Middle frontal gyrus (tissue), 1 donor: Measurements from ENCODE around the gene SH3PXD2A.

Experiments used
- DNase-seq: peaks from one replicate; pipeline ENCODE4 v3.0.0-alpha.2; 2015; ENCODE audit warnings: low spot score; ENCODE audit errors: extremely low spot score

The SH3PXD2A gene

DNA sequence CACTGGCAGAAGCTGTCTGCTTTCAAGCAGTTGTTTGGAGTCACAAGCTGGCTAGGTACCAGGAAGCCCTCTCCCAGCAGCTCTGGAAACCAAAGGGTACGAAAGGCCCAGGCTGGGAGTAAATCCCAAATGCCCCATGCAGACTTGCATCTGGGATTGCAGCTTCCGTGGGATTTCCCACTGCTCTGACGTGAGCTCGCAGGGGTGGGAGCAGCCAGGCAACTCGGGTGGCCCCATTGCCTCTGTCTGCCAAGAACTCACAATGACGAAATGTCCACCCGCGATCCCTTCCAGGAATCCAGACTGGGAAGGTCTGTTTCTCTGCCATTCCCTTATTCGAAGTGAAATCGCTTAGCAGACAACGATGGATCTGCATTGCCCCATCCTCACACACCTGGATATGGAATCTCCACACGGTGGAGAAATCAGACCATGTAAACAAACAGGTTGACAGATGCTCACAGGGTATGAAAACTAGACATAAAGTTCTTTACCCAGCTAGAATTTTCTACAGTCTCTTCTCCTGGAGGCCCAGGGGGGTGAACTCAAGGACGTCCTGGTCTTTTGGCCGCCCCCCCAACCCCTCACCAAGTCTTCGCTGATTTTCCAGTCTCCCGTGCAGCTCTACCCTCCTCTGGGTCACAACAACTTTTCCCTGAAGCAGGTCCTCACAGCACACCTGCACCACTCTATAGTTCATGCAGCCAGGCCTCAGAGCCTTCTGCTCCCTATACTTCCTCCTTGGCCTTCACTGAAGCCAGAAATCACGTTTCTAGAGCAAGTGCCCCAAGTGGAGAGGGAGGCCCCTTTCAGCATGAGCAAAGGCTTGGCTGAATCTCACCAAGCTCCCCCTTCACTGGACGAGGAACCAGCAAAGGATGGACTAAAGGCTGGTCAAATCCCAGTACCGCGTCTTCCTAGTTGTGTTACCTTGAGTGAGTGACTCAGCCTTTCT lies 20.0 kb downstream of the SH3PXD2A start:
- DNase-seq: no peak

DNA sequence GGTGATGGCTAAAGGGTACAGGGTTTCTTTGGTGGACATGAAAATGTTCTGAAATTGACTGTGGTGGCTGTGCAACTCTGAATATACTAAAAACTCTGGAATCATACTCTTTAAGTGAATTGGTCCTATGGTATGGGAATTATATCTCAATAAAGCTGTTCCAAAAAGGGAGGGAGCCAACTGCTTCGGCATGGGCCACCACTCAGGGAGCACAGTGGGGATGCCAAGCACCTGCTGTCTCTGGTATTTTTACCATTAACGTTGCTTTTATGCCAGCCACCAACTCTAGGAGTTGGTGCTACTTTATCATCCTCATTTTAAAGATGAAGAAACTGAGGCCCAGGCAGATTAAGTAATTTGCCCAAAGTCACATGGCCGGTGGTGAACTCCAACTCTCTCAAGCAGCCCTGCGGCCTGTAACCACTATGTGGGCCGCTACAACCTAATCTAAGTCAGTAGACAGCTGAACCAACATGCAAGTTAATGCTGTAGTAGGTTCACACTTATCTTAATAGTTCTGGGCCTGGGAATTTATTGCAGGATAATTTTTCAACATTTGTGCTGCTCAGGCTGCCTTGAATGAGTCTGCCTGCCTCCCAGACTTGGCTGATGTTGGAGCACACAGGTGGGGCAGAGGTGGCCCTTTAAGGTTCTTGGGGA lies 20.8 kb downstream of the SH3PXD2A start:
- DNase-seq: no peak

DNA sequence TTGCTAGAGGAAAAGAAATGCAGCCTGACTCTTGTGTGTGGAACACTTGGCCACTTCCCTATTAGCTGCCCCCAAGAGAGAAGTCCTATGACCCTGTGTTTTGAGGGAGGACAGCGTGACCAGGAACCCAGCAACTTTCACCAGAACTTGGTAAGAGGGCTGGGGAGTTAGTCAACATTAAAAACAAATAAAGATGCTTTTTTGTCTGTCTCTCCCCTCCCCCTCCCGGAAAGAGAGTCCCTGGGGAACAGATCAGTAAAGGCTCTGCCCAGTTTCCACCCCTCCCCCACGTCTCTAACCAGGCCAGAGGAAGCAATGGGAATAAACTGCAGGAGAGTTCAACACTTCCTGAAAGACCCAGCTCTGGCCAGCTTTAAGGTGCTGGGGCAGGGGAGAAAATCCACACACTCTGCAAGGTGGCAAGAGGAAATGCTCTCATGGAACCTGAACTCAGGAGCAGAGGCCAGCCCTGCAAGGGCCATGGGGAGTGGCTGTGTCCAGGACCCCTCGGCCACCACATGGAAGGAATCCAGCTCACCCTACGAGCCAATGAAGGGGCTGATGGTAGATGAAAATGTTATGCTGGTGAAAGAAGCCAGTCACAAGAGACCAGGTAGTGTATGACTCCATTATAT lies 21.5 kb downstream of the SH3PXD2A start:
- DNase-seq: no peak

DNA sequence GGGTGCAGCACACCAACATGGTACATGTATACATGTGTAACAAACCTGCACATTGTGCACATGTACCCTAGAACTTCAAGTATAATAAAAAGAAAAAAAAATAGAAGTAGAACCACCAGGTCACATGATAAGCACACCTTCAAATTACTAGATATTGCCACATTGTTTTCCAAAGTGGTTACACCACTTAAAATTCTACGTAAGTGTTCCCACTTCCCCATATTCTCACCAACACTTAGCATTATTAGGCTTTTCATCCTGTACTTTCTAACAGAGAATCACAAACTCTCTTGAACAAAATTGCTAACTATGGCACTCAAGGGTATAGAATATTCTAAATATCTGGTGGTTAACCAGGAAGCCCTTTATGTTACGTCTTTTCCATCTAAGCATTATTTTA lies 22.6 kb downstream of the SH3PXD2A start:
- DNase-seq: no peak

DNA sequence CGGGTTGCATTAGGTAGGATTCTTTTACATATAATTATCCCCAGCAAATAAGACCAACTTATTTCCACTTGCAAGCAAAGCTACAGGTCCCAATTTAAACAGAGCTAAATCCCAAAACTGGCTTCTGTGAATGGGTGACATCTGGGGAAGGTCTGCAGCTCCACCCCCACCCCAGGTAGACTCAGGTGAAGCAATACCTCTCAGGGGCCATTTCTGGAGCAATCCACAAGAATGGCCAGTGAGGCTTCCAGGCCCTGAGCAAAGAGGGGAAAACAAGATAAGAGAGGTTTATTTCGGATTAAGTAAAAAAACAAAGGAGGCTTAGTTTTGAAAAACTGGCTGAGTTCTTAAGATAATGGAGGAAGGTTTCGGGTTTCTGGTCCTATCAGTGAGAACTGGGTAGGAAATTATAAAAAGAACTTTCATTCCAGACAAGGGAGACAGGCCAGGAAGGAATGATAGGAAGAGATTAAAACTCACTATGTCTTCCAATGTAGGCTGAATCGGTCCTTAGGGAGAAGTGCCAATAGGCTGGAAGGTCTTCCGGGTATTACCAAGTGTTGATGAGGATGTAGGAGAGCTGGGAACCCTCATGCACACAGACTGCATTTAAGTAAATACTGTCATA lies 25.4 kb downstream of the SH3PXD2A start:
- DNase-seq: no peak

DNA sequence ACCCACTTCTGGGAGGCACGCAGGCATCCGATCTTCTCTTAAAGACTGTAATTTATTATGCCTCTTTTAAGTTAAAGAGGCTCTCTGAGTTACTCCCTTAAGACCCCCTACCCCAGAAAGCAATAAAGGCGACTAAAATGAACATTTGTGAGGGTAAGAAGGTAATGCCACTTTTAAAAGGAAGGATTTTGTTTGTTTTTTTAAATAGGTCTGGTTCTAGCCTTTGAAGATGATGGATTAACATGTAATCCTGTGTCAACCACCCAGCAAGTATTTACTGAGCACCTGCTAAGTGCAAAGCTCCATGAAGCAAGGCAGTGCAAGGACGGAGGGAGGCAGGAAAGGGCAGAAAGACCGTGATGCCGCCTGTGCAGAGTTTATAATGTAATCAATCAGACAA lies 26.1 kb downstream of the SH3PXD2A start:
- no peak for DNase-seq

DNA sequence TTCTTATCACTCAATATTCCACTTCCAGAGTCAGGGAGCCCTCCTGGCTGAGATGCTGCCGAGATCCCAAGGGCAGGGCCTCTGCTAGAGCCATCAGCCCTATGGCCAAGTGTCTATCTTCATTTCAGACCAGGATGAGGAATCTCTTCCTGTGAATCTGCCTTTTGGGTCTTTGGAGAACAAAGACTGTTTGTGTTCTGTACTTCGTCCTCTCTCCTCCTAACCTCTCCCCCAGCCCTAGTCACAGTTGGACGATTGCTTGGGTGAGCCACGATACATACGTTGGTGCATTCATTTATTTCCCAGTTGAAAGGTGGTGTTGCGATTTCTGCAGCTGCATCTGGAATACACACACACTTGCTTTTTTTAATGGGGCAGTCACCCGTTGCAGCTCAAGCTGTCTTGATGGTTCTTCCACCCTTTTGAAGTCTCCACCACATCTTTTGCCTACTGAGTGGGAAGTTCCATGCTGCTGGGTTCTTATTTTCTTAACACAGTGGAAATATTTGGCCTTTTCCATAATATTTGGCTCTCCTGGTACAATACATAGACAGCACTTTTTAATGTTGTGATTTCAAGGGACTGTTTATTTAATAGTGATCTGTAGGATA lies 26.7 kb downstream of the SH3PXD2A start:
- DNase-seq: no peak

DNA sequence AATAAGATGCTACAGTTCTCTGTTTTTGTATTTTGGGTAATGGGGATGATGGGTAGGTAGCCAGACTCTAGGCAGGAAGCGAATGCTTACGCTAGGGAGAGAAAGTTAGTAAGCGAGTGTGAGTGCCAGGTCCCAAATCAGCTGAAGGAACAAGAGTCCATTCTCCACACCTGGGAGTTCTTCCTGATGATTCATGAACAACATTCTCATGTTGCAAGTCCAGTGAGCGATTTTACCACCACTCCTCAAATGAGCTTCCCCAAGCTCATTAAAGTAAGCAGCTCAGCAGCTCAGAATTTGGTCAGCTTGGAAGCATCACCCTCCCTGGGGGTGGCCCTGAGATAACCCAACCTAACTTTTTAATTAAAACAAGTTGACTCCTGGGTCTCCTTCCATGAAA lies 27.3 kb downstream of the SH3PXD2A start:
- no peak for DNase-seq

DNA sequence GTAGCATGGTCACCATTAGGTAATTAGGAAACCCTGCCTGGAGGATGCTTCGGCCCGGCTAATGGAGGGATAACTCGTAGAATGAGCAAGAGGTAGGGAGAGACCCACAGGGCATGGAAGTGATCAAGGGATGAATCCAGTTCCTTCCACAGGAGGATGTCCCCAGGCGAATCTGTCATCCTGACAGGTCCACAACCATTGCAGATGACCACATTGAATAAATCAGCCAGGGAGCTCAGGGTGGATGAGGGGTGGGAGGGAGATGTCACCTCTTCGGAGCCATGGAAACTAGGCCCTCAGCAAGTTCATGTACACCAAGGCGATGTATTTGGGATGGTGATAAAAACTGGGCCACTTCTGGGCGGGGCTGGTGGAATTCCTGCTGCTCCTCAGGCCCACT lies 28.5 kb downstream of the SH3PXD2A start:
- no peak for DNase-seq

DNA sequence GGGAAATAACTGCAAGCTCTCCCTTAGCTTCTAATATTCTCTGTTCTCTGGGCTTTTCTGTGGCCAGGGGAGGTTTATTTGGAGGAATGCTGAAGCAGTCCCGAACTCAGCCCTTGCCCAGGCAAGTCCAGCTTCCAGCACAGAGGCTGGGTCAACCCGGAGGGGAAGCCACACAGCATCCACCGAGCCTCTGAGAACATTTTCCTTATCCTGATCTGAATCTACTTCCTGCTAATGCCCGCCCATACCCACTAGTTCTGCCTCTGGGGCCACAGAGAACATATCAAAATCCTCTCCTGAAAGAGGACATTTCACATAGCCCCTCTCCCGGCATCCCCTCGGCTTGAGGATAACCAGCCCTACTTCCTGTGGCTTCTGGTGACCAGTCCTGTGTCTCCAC lies 31.1 kb downstream of the SH3PXD2A start:
- no peak for DNase-seq

DNA sequence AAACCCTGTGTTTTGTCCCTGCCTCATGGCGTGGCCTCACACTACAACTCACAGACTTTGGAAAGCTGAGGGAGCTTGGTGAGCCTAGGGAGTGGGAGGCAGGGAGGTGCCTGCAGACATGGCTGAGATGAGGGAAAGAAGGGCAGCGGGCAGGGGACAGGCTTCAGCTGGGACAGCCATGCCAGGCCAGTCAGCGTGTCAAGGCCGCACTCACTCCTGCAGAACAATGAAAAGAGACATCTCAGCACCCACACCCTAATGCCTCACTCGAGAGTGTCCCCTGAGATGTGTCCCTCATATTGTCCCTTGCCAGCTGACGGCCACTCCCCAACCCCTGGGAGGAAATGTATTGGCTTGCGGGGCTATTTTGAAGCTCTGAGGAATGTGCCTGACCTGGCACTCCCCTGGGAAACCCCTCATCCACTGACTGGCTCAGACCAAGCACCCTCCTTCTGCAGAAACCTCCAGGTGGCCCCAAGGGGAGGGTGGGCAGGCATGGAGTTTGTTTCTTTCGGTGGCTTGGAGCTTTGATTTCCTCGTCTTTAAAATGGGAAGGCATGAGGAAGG lies 31.6 kb downstream of the SH3PXD2A start:
- no peak for DNase-seq

DNA sequence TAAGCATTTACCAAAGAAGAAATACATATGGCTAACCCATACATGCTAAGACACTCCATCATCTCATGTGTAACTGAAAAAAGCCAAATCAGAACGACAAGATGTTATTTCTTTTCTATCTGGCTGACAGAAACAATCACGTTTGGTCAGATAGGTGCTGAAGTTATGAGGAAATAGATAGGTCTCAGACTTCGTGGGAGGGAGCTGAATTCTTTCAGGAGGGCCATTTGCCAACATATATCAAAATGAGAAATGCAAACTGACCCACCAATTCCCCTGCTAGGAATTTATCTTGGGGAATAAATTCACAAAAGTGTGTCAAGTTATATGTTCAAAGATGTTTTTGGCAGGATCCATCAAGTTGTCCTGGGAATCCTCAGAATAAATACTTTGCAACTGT lies 32.6 kb downstream of the SH3PXD2A start:
- DNase-seq: no peak

DNA sequence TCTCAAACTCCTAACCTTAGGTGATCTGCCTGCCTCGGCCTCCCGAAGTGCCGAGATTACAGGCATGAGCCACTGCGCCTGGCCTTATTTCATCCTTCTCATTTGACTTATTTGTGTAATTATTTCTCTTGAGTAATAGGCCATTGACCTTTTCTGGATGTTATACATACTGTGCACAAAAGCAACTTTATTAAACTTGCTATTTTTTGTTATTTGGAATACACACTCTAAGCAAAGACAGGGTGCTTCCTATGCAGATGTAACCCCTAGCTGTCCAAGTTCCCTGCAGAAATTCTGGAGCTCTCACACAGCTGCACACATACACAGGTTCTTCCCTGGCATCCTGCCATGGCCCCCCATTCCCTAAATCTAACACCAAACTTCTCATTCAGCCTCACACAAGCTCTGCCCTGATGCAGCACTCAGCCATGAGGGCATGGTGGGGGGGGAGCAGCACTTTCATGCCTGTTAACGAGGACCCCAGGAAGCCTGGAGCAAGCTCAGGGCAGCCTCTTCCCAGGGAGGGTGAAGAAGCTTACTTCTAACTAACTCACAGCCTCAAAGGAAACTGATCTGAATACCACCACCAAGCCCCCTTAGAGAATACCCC lies 33.2 kb downstream of the SH3PXD2A start:
- no peak for DNase-seq

DNA sequence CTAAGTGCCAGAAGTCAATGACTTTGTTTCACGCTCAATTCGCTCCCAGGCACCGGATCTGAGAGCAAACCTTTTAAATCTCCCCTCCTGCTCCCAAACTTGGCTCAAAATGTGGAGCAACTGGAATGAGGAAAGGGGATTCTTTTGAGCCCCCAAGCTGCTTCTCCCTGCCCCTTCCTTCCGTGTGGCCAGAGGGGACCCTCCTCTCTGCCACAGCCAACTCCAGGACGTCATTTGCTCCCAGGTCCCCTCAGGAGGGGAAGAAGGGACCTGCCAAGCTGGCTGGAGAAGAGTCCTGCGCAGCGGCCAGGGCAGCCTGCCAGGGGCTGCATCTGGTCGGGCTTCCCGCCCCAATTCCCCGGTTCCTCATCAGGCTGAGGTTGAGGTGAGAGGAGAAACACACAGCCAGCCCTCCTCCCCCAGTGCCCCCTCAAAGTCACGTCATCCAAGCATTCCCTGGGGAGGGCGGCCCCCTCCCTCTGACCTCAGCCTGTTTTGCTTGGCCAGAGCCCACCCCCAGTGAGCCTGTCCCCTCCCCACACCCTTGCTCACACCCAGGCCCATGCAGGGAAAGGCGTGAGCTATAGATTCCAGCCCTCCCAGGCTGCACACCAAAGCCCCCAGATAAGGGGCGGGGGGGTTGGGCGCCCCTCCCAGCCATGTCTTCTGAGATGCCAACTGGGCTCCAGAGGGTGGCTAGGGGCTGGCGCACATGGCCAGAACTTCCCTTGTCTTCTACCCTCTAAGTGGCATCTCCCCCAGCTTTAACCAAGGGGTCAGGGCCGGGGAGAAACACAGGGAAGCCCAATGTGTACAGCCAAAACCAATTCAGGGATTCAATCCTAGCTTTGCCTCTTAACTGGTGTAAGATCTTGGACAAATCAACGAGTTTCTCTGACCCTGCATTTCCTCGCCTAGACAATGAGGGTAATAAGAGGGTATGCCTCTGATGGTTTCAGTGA lies 35.0 kb downstream of the SH3PXD2A start:
- DNase-seq: no peak

DNA sequence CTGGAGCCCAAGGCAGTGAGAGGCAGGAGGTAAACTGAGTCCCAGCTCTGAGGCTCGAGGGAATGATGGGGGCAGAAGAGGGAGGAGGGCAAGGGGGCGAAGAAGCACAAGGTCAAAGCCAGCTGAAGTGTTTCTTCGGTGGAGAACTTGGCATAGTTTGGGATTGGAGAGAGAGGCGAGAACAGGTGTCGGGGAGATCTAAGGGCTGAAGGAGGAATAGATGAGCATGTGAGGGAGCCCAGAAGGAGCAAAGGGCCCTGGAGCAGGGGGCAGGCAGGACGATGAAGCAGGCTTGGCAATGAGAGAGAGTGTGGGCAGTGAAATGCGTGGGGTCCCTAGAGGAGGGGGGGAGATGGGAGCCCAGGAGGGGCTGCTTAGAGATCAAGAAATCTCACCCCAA lies 35.9 kb downstream of the SH3PXD2A start:
- DNase-seq: no peak

DNA sequence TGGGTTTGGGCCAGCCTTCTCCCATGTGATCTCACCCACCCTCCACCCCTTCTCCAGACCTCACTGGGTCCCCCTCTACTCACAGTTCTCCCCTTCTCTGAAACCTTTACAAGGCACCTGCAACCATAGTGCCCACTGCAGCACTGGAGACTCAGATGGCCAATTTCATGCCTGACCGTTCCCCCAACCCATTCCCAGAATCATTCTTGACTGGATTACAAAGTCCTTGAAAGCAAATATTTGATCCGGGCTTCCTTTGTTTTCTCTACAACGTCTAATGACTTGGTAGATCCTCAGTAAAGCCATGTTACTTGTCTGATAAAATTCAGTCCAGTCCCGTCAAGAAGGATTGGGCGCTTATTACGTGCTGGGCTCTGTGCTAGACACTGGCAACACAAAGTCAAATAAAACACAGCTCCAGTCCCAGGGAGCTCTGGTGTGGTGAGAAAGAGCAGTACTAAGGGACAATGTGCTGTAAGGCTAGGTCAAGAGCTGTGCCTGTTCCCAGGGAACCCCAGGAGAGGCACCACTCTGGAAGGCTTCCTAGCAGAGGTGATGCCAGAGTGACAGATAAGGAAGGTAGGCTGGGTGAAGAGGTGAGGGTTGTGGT lies 36.5 kb downstream of the SH3PXD2A start:
- no peak for DNase-seq

DNA sequence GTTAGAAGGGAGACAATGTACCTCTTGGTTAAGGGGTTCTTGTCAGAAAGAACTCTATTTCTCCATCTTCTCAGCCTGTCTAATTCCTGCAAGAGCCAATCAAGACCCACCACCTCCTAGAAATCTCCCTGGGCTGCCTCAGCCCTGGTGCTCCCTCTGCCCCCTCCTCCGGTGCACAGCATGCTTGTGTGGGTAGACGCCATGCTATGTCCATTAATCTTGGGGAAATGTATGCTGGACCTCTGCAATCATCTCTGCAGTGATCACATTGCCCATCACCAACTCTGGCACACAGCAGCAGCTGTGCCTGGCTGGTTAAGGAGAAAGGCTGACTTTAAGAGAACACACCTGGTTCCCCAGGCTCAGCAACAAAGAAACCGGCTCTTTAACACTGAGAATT lies 37.3 kb downstream of the SH3PXD2A start:
- DNase-seq: no peak

DNA sequence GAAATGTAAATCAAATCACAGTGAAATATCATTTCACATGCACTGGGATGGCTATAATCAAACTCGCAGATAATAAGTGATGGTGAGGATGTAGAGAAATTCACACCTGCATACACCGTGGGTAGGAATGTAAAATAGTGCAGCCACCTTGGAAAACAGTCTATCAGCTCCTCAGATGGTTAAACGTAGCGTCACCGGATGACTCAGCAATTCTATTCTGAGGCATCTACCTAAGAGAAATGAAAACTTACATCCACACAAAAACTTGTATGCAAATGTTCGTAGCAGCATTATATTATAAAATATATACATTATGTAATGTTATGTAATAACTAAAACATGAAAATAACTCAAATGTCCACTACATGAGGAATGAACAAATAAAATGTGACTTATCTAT lies 38.9 kb downstream of the SH3PXD2A start:
- no peak for DNase-seq
